Measurements from ENCODE around the gene DCTD.

DCTD gene

GRCh38 chr4:182855877-182856276 is 61.3 kb downstream of the DCTD start:
- H2AK5ac ChIP-seq (ENCODE audit: low read length) = no peak overlapping the region
- no peak overlapping the region for H2BK5ac ChIP-seq (ENCODE audit: low read length)
- no peak overlapping the region for H3K18ac ChIP-seq (ENCODE audit: low read length)
- H3K4ac ChIP-seq (ENCODE audit: low read depth, low read length) = no peak overlapping the region
- no CpG with 5 or more reads among the region's 13 CpGs for WGBS (ENCODE audit: extremely low coverage, insufficient coverage, low lambda C conversion rate)
- no peak overlapping the region for H3K27ac ChIP-seq (ENCODE audit: low read depth, low read length)
- H2BK15ac ChIP-seq (replicated peaks; ENCODE audit: low read depth) = no peak overlapping the region
- H3K36me3 ChIP-seq (ENCODE audit: control insufficient read depth, insufficient read depth, low read length) = no peaks in the 10 kb centered on the region
- H3K79me2 ChIP-seq (ENCODE audit: control insufficient read depth, insufficient read depth, low read length) = no peaks in the 10 kb centered on the region
- H3K56ac ChIP-seq (ENCODE audit: low read length) = no peak overlapping the region
- no peak overlapping the region for H3K4me3 ChIP-seq (ENCODE audit: low read length)
- H2BK120ac ChIP-seq (ENCODE audit: low read depth, low read length) = no peak overlapping the region
- no peak overlapping the region for H3K9ac ChIP-seq (ENCODE audit: low read length)
- DNase-seq = no peak
- no peak overlapping the region for H4K5ac ChIP-seq (ENCODE audit: low read length)
- H4K8ac ChIP-seq (ENCODE audit: low read depth, low read length) = no peak overlapping the region
- no peaks in the 10 kb centered on the region for H3K79me1 ChIP-seq (ENCODE audit: low read length)
- H3K4me2 ChIP-seq (ENCODE audit: low read length) = no peak overlapping the region
- no peaks in the 10 kb centered on the region for H3K27me3 ChIP-seq (ENCODE audit: insufficient read depth, low read length, poor library complexity)
- no peaks in the 10 kb centered on the region for H3K4me1 ChIP-seq (ENCODE audit: control insufficient read depth, low read depth, low read length)
- H3K23ac ChIP-seq (ENCODE audit: low read length) = no peak overlapping the region

DNA sequence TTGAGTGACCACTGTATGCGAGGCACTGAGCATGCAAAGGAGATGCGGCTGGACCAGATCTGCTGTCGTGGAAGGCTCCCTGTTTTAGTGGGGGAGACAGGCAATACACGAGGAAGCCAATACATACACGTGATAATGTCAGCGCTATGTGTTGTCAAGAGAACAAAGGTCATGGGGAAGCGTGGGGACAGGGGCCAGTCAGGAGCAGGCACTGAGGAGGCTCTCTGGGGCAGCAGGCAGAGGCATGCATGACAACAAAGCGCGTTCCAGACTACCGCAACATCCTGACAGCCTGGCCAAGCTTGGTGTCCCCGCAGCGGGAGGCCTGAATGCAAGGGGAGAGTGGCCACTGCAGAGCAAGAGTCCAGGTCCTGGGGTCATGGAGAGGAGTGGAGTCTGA is 61.9 kb downstream of the DCTD start:
- no peak overlapping the region for H2BK15ac ChIP-seq (replicated peaks; ENCODE audit: low read depth)
- H3K27ac ChIP-seq (ENCODE audit: low read depth, low read length) = no peak overlapping the region
- H2BK120ac ChIP-seq (ENCODE audit: low read depth, low read length) = no peak overlapping the region
- H3K36me3 ChIP-seq (ENCODE audit: control insufficient read depth, insufficient read depth, low read length) = no peaks in the 10 kb centered on the region
- H3K79me1 ChIP-seq (ENCODE audit: low read length) = no peaks in the 10 kb centered on the region
- no peak overlapping the region for H2AK5ac ChIP-seq (ENCODE audit: low read length)
- DNase-seq = no peak
- no peak overlapping the region for H3K4me2 ChIP-seq (ENCODE audit: low read length)
- no peaks in the 10 kb centered on the region for H3K4me1 ChIP-seq (ENCODE audit: control insufficient read depth, low read depth, low read length)
- no peak overlapping the region for H3K56ac ChIP-seq (ENCODE audit: low read length)
- H3K4me3 ChIP-seq (ENCODE audit: low read length) = no peak overlapping the region
- H4K8ac ChIP-seq (ENCODE audit: low read depth, low read length) = no peak overlapping the region
- no peaks in the 10 kb centered on the region for H3K79me2 ChIP-seq (ENCODE audit: control insufficient read depth, insufficient read depth, low read length)
- WGBS (ENCODE audit: extremely low coverage, insufficient coverage, low lambda C conversion rate) = no CpG with 5 or more reads among the region's 12 CpGs
- H3K23ac ChIP-seq (ENCODE audit: low read length) = no peak overlapping the region
- H3K18ac ChIP-seq (ENCODE audit: low read length) = no peak overlapping the region
- H3K4ac ChIP-seq (ENCODE audit: low read depth, low read length) = no peak overlapping the region
- H3K9ac ChIP-seq (ENCODE audit: low read length) = no peak overlapping the region
- no peak overlapping the region for H2BK5ac ChIP-seq (ENCODE audit: low read length)
- no peaks in the 10 kb centered on the region for H3K27me3 ChIP-seq (ENCODE audit: insufficient read depth, low read length, poor library complexity)
- H4K5ac ChIP-seq (ENCODE audit: low read length) = no peak overlapping the region

DNA sequence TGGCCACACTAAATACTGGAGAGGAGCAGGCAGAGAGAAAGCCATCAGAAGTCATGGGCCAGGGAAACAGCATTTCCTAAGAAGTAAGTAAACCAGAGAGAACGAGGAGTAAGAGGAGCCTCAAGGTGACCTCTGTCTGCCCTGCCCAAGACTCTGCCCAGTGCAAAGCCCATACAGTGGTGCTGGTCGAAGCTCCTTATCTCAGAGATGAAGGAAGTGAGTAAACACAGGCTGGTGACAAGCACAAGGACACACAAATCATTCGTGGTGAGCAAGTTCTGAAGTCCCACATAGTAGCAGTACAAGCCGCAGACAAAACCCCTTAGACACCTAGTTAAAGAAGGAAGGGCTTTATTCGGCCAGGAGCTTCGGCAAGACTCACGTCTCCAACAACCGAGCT is 62.7 kb downstream of the DCTD start:
- H2AK5ac ChIP-seq (ENCODE audit: low read length) = no peak overlapping the region
- no peak overlapping the region for H2BK5ac ChIP-seq (ENCODE audit: low read length)
- WGBS (ENCODE audit: extremely low coverage, insufficient coverage, low lambda C conversion rate) = no CpG with 5 or more reads among the region's 8 CpGs
- H2BK15ac ChIP-seq (replicated peaks; ENCODE audit: low read depth) = no peak overlapping the region
- H3K27ac ChIP-seq (ENCODE audit: low read depth, low read length) = no peak overlapping the region
- H4K8ac ChIP-seq (ENCODE audit: low read depth, low read length) = no peak overlapping the region
- no peak overlapping the region for H3K4me3 ChIP-seq (ENCODE audit: low read length)
- H3K36me3 ChIP-seq (ENCODE audit: control insufficient read depth, insufficient read depth, low read length) = no peaks in the 10 kb centered on the region
- no peak overlapping the region for H3K23ac ChIP-seq (ENCODE audit: low read length)
- H3K79me1 ChIP-seq (ENCODE audit: low read length) = no peaks in the 10 kb centered on the region
- no peak overlapping the region for H3K4me2 ChIP-seq (ENCODE audit: low read length)
- H3K9ac ChIP-seq (ENCODE audit: low read length) = no peak overlapping the region
- no peak overlapping the region for H2BK120ac ChIP-seq (ENCODE audit: low read depth, low read length)
- no peaks in the 10 kb centered on the region for H3K27me3 ChIP-seq (ENCODE audit: insufficient read depth, low read length, poor library complexity)
- no peak overlapping the region for H4K5ac ChIP-seq (ENCODE audit: low read length)
- DNase-seq = no peak
- H3K79me2 ChIP-seq (ENCODE audit: control insufficient read depth, insufficient read depth, low read length) = no peaks in the 10 kb centered on the region
- H3K4me1 ChIP-seq (ENCODE audit: control insufficient read depth, low read depth, low read length) = no peaks in the 10 kb centered on the region
- H3K56ac ChIP-seq (ENCODE audit: low read length) = no peak overlapping the region
- H3K18ac ChIP-seq (ENCODE audit: low read length) = no peak overlapping the region
- H3K4ac ChIP-seq (ENCODE audit: low read depth, low read length) = no peak overlapping the region

DNA sequence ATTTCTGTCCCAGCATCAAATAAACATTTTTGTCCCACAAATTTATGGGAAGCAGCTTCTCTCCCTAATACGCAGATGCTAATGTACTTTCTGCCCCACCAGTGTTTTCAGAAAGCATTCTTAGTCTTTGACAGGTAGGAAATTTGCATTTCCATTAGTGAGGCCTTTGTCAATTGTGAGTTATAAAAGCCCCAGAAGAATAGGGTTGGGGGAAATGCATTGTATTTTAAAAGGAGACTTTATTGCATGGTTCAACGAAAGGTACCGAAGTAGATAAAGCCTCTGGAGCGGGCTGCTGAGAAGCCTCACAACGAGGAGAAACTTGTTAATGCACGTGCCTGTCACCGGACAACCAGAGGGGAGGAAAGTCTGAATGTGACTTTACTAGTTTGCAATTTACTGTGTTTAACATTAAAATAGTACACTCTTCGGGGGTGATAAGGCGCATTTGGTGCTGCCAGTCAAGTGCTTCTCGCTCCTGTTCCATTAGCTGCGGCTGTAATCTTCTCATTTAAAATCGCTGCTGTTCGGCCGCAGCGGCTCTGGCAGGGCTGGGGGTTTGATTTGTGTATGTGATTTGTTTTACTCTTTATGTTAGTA is 63.4 kb downstream of the DCTD start:
- Histone ChIP-seq H3K4me1 (ENCODE audit: control insufficient read depth, low read depth, low read length) (no peaks in the 10 kb centered on the region), H3K36me3 (ENCODE audit: control insufficient read depth, insufficient read depth, low read length) (no peaks in the 10 kb centered on the region), H4K8ac (ENCODE audit: low read depth, low read length) (no peak overlapping the region), H3K4me3 (ENCODE audit: low read length) (no peak overlapping the region), H3K79me1 (ENCODE audit: low read length) (no peaks in the 10 kb centered on the region), H3K27me3 (ENCODE audit: insufficient read depth, low read length, poor library complexity) (no peaks in the 10 kb centered on the region), H3K18ac (ENCODE audit: low read length) (no peak overlapping the region), H3K56ac (ENCODE audit: low read length) (no peak overlapping the region), H3K79me2 (ENCODE audit: control insufficient read depth, insufficient read depth, low read length) (no peaks in the 10 kb centered on the region), H2BK120ac (ENCODE audit: low read depth, low read length) (no peak overlapping the region), H2AK5ac (ENCODE audit: low read length) (no peak overlapping the region), H3K4ac (ENCODE audit: low read depth, low read length) (no peak overlapping the region), H3K4me2 (ENCODE audit: low read length) (no peak overlapping the region), H3K27ac (ENCODE audit: low read depth, low read length) (no peak overlapping the region), H3K23ac (ENCODE audit: low read length) (no peak overlapping the region), H3K9ac (ENCODE audit: low read length) (no peak overlapping the region), H4K5ac (ENCODE audit: low read length) (no peak overlapping the region), H2BK5ac (ENCODE audit: low read length) (no peak overlapping the region), H2BK15ac (replicated peaks; ENCODE audit: low read depth) (no peak overlapping the region)
- WGBS (ENCODE audit: extremely low coverage, insufficient coverage, low lambda C conversion rate) = no CpG with 5 or more reads among the region's 15 CpGs
- DNase-seq = no peak

- H3K4ac ChIP-seq (ENCODE audit: low read depth, low read length) = no peak overlapping the region
- no CpG with 5 or more reads among the region's 6 CpGs for WGBS (ENCODE audit: extremely low coverage, insufficient coverage, low lambda C conversion rate)
Measured at GRCh38 chr4:182848685-182849084, 68.5 kb downstream of the DCTD start.

More at GRCh38 chr4:182848685-182849084, 68.5 kb downstream of the DCTD start:
- Histone ChIP-seq H3K36me3 (ENCODE audit: control insufficient read depth, insufficient read depth, low read length) (no peaks in the 10 kb centered on the region), H3K18ac (ENCODE audit: low read length) (no peak overlapping the region), H3K27ac (ENCODE audit: low read depth, low read length) (no peak overlapping the region), H3K4me3 (ENCODE audit: low read length) (no peak overlapping the region), H3K56ac (ENCODE audit: low read length) (no peak overlapping the region), H3K4me2 (ENCODE audit: low read length) (no peak overlapping the region), H3K23ac (ENCODE audit: low read length) (no peak overlapping the region), H3K27me3 (ENCODE audit: insufficient read depth, low read length, poor library complexity) (no peaks in the 10 kb centered on the region), H2BK15ac (replicated peaks; ENCODE audit: low read depth) (no peak overlapping the region), H4K8ac (ENCODE audit: low read depth, low read length) (no peak overlapping the region), H2BK5ac (ENCODE audit: low read length) (no peak overlapping the region), H3K79me1 (ENCODE audit: low read length) (no peaks in the 10 kb centered on the region), H2AK5ac (ENCODE audit: low read length) (no peak overlapping the region), H4K5ac (ENCODE audit: low read length) (no peak overlapping the region), H2BK120ac (ENCODE audit: low read depth, low read length) (no peak overlapping the region), H3K4me1 (ENCODE audit: control insufficient read depth, low read depth, low read length) (no peaks in the 10 kb centered on the region), H3K9ac (ENCODE audit: low read length) (no peak overlapping the region), H3K79me2 (ENCODE audit: control insufficient read depth, insufficient read depth, low read length) (no peaks in the 10 kb centered on the region)
- no peak for DNase-seq

Data from mesendoderm (in vitro differentiated cells).